Activated CD4-positive, alpha-beta T cell treated with anti-CD3 and anti-CD28 coated beads for 4 hours (primary cell): ENCODE measurements around the gene DOLPP1.
"Not testable (repeated sequence)": the region's sequence is repeated elsewhere in the genome, so short reads cannot be mapped to it uniquely, and the experiment has no call there.

Experiments used
- DNase-seq, 2 donors: peaks; one replicate each; pipeline ENCODE4 v3.0.0-alpha.2; 2020

DOLPP1 gene

GRCh38 chr9:129080601-129081387 is at the start of gene DOLPP1:
Gene DOLPP1 (plus strand): TSS chr9:129081111. CDS start chr9:129081132, 21 bp downstream.
- peak; percentile 98 to 99 for DNase-seq

GRCh38 chr9:129031514-129031913 is 49.4 kb upstream of the DOLPP1 start:
- no peak for DNase-seq

GRCh38 chr9:129032541-129033159 is 48.3 kb upstream of the DOLPP1 start:
- no peak for DNase-seq

- no peak for DNase-seq
These were observed 47.7 kb upstream of the DOLPP1 start for GRCh38 chr9:129033216-129033615.

GRCh38 chr9:129035838-129036237 is 45.1 kb upstream of the DOLPP1 start:
- not testable (repeated sequence) for DNase-seq

GRCh38 chr9:129036241-129036922 is 44.5 kb upstream of the DOLPP1 start, which contains the start of gene MIGA2:
Gene MIGA2 (plus strand): TSS chr9:129036626. CDS start chr9:129040595, 3,969 bp downstream.
- DNase-seq: peak; percentile 89 to 91

- DNase-seq: no peak
These were observed 43.8 kb upstream of the DOLPP1 start for GRCh38 chr9:129036923-129037766.

GRCh38 chr9:129037767-129038098 is 43.2 kb upstream of the DOLPP1 start:
- no peak for DNase-seq

- no peak for DNase-seq
These were observed 42.6 kb upstream of the DOLPP1 start for GRCh38 chr9:129038109-129038852.

GRCh38 chr9:129040113-129040643 is 40.7 kb upstream of the DOLPP1 start:
- DNase-seq: no peak

- no peak for DNase-seq
These were observed 38.9 kb upstream of the DOLPP1 start for GRCh38 chr9:129042016-129042415.

GRCh38 chr9:129052592-129052991 is 28.3 kb upstream of the DOLPP1 start:
- no peak for DNase-seq

GRCh38 chr9:129053020-129053419 is 27.9 kb upstream of the DOLPP1 start:
- no peak for DNase-seq

- no peak for DNase-seq
These were observed 26.6 kb upstream of the DOLPP1 start for GRCh38 chr9:129054163-129054851.

- DNase-seq: no peak
These were observed 21.7 kb upstream of the DOLPP1 start for GRCh38 chr9:129058965-129059795.

- DNase-seq: no peak
These were observed 20.8 kb upstream of the DOLPP1 start for GRCh38 chr9:129059796-129060785.

- DNase-seq: no peak
These were observed 19.9 kb upstream of the DOLPP1 start for GRCh38 chr9:129060991-129061390.

GRCh38 chr9:129063061-129063460 is 17.9 kb upstream of the DOLPP1 start:
- no peak for DNase-seq

- no peak for DNase-seq
These were observed 16.4 kb upstream of the DOLPP1 start for GRCh38 chr9:129064499-129064908.
